ENCODE measurements around the gene IL1A.

The IL1A gene

GRCh38 chr2:112757265-112757664 is 27.0 kb downstream of the IL1A start:
- no peak for DNase-seq

DNA sequence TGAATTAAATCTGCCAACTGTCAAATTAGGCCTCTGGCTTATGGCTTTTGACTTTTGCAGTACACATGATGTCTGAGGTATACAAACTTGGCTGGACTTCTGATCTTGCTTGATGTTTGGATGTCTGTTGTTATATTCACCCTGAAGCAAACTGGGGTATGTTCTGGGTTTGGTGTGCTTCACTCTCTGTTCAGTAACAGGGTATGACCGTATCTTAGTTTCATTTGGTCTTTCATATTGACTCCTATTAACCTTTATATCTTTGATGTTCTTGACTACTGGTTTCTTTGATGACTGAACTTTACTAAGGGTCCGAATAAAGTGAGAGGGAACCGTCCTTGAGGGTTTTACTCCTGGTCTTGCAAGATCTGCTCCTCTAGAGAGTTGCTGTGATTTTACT is 28.1 kb downstream of the IL1A start:
- DNase-seq, result no peak

DNA sequence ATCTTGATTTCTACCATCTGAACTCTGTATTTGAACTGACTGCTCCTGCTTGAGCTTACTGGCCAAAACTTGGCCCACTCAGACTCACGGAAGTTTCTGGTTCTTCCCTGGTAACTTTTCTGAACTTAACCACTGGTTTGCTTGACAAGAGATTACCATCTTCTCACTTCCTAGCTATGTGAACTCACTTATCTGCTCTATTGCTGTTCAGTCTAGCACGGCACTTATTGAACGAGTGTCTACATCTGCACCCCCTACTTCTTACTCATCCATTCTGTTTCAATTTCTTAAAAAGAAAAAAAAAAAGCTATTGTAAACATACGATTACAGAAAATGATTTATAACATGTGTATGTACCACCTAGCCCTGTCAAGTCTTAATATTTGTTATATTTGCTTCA is 28.8 kb downstream of the IL1A start:
- no peak for DNase-seq

DNA sequence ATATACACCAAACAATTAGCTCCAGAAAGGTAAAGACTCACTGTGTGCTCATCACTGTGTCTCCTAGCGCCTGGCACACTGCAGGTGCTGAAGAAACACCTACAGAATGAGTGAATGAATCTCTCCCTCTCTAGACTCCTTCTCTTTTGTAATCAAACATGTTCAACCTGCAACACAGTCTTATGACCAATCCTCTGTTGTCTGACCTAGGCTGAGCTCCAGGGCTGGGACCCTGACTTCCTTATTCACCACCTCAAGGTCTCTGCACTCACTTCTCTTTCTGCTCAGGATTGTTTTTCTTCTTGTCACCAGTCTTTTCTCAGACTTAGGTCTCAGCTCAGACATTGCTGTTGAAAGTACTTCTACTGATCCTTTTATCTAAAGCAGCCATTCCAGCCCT is 29.7 kb downstream of the IL1A start:
- no peak for DNase-seq

- no peak for DNase-seq
These were observed 31.6 kb downstream of the IL1A start for GRCh38 chr2:112752667-112753066.

DNA sequence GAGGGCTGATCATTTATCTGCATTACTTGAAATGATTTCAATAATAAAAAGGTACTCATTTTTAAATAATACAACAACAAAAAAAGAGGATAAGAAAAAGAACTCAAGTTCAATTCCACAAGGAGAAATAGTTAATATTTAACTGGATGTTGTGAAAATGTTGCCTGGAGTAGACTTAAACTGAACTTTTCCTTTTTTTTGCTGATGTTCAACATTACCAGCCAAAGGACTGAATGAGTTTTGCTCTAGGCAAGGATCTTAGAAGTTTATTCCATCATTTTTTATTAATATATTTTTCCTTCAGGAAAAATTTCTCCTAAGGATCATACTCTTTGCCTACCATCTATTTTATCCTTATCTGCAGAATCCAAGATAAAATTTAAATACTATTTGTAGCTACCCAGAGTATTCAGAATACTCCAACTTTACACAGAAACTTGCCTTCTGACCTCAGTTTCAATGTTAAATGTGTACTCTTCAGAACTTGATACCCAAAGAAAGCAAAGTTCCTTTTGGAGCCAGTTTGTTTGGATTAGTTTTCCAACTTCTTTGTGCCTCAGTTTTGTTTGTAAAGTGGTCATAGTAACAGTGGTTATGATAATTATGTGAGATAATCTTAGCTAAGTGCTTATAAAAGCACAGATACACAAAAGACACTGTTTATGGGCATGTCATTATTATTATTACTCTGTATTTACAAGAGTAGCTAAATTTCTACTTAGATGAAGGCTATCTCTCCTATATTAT is 32.7 kb downstream of the IL1A start:
- no peak for DNase-seq

DNA sequence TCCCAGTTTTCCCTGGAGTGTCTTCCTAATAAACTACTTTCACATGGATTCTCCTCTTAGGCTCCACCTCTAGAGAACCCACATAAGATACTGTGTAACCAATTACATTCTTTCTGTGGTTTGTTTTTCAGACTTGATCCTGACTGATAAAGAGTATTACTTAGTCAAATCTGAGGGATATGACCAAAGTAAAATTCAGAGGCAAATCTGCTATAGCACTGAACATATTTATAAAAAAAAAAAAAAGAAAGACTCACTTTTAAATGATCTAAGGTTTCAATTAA is 33.8 kb downstream of the IL1A start:
- DNase-seq, result no peak

DNA sequence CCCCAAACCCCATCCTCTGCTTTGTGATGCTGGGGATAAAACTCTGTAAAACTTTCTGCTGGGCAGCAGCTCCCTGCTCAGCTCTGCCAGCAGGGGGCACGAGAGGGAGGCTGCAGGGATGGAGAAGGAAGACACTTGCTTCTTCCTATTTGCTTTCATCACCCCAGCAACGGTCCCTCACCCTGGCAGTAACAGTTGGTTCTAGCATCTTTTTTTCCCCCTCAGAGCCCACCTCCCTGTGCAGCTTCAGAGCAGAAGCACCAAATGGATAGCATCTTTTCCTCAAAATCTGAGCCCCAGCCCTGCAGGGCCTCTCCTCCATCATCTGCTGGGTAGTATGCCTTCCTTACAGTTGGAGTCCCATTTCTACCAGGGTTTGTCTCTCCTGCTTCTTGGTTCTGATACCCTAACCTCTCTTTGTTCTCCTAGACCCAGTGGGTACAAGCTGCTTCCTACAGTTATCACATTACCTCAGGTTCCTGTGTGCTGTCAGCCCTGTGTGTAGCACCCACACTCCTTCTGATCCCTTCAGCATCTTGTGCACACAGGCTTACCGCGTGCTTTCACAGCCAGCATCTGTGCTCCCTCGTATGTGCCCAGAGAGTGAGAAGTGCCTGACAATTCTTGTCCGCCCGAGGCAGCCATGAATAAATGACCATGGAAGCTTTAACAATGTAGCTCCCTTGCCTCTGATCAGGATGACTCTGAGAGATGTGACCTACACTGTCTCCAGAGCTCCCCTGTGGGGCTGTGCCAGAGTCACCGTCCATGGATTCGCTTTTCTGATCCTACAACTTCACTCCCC is 34.3 kb downstream of the IL1A start:
- DNase-seq, result peak; percentile 7

- no peak for DNase-seq
These were observed 43.8 kb downstream of the IL1A start for GRCh38 chr2:112740527-112740926.

GRCh38 chr2:112737542-112738232 is 46.6 kb downstream of the IL1A start:
- no peak for DNase-seq

- DNase-seq, result no peak
These were observed 50.4 kb downstream of the IL1A start for GRCh38 chr2:112733871-112734270.

DNA sequence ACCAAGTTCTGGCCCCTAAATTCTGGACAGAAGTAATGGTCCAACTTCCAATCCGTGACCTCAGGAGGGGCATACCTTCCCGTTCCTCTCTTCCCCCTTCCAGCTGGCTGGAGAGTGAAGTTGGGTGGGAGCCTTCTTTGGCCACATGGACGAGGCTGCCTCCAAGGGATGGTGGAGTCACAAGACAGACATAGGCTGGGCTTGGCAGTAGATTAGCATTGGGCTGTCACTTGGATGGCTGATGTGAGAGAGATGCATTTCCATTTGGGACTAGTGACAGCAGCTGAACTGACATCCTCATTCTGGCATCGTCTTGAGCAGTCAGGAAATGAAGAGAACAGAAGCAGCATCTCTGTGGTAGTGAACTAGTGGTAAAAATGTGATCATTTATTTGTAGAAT is 50.8 kb downstream of the IL1A start:
- no peak for DNase-seq

DNA sequence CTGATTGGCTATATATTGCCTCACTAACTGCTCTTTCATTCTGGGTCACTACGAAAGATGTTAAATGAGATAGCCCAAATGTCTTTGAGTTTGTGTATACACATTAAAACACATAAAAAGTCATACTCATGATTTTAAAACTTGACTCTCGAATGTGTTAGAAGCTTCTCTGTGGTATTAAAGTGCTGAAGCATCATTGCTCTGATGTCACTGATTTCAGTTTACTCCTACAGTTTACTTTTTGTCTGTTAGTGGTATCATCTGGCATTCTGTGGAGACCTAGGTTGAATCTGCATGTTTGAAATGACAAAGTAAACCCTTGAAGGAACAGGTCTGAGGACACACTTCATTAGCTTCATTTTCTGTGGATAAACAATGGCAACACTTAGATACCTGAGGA is 52.8 kb downstream of the IL1A start:
- no peak for DNase-seq

DNA sequence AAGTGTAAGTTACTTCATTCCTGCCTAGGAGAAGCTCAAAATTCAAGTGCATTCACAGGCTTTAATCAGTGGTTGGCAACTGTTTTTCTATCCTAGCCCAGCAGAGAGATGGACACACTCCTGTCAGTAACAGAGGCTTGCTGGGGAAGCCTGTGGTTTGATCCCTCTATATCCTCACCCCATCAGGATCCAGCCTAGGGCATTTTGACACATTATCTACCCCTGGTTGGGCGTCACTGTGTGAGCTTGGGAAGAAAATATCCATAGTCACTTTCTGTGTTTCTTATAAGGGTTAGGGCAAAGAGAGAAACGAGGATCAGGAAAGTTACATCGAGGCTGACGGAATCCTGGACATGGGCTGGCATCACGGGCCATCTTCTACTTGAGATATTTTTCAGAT is 53.5 kb downstream of the IL1A start:
- DNase-seq, result no peak

DNA sequence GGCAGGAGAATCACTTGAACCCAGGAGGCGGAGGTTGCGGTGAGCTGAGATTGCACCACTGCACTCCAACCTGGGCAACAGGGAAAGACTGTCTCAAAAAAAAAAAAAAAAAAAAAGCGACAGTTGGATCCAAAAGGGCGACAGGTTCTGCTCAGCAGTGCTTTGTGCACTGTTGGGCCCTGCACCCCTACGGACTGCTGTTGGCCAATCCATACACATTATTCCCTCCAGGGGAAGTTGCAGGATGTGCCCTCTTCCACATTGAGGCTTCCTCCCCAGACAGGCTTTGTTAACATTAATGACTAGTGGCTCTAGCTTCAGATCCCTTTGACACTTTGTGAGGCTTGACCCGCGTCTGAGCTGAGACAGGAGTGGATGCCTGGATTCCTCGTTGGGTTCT is 54.1 kb downstream of the IL1A start:
- DNase-seq, result no peak

- DNase-seq, result no peak
These were observed 55.7 kb downstream of the IL1A start for GRCh38 chr2:112728378-112729175.

DNA sequence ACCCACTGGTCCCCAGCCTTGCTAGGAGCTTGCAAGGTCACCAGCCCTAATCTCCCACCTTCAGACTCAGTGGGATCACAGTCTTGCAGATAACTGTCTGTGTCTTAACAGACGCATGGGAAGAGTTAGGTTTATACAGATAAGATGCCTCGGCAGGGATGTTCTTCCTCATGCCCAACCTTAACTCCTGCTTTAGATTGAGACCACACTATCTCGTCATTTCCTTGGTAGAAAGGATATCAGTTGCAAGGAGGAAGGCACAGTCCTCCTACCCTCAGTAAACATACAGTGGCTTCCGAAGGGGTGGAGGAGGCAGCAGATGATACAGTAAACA is 56.3 kb downstream of the IL1A start:
- no peak for DNase-seq

- no peak for DNase-seq
These were observed 56.8 kb downstream of the IL1A start for GRCh38 chr2:112727276-112728028.

DNA sequence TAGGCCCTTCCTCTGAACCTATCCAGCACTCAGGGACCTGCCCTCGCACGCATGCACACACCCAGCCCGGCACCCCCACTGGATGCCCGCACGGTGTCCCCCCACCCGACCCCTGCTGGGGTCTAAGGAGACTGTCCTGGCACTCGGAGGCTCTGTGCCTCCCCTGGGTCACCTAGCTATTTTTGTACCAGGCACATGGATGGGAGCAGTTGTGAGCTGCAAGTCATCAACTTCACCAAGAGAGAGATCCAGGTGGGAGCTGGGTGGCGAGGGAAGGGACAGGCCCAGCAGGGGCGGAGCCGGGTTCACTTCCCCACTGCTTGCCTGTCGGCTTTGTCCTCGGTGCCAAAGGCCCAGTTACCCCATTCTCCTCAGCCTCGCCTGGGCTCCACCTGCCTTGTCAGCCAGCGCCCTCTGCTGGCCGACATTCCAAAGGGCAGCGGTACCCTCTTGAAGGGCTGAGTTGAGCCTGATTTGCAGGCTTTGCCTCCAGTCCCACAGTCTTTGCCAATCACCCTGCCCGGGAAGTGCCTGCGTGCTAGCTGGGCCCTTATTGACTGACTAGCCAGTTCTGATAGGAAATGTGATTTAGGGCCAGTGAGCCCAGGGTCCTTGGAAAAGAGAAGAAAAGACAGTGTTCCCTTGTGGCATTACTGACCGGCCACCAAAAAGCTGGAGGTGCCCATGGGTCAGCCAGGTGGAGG is 57.7 kb downstream of the IL1A start:
- DNase-seq, result peak; percentile 40

DNA sequence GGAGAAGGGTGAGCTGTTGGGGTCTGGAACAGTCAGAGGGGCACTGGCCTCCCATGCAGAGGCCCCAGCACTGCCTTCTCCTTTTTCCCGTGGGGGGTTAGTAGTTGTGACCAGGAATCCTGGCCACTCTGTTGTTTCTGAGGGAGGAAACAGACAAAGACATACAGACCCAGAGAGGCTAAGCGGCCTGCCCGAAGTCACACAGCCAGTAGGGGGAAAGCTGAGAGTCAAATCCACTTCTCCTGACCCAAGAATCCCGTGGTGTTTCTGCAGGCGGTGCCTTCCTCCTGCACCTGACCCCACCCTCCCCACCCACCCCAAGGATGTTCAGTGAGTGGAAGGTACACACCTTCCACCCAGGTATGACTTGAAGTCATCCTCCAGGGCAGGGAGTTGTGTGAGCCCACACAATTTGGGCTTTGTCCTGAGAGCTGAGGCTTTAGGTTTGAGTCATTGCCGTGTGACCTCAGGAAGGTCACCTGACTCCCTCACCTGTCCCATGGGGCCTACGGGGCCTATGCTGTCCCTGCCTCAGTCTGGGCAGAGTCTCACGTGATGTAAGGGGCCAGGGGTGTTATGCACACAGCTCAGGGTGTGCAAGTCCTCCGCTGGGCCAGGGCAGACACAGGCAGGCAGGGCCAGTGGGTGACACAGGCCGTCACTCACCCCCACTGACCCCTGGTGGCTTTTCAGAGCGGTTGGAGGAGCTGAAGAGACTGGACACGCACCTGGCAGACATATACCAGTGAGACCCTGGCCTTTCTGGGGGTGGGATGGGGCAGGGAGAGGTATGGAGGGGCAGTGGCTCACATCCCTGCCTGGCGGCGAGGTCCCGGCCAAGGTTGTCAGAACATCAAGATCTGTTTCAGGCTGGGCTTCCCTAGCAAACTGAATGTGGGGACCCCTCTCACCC is 58.5 kb downstream of the IL1A start:
- DNase-seq, result no peak

All from NCI-H748 treated with DMSO at 0.1 percent for 48 hours (cell line).